Natural killer cell (primary cell): ENCODE data around the gene OR10AG1. TPM values are rescaled to one million over a fixed set of nuclear protein-coding genes. Genes with fewer than 3 reads are reported as not detected.

Experiments
- ATAC-seq, 3 donors: fragments of 150-1000 bp in 2 of 3; fragments of 200-7000 bp in 1 of 3; cut with Tn5 transposase; 1 replicate in 1 of 3; 2 replicates in 2 of 3; pipeline ENCODE4 v1.10.0; 2021; ENCODE audit warnings: mild to moderate bottlenecking in 2 of 3, moderate library complexity in 2 of 3
- DNase-seq, 2 donors: peaks; one replicate each; pipeline versions ENCODE4 v3.0.0 to v3.0.0-alpha.2; 2013 to 2021; ENCODE audit warnings: mixed read lengths in 1 of 2
- H3K27ac ChIP-seq: one replicate; pipeline ENCODE4 v1.5.1; 2013; ENCODE audit warnings: mild to moderate bottlenecking, low read length
- H3K27me3 ChIP-seq: one replicate; pipeline ENCODE4 v1.6.1; 2013; ENCODE audit warnings: low read length; ENCODE audit not compliant: control insufficient read depth, insufficient read depth
- H3K36me3 ChIP-seq: one replicate; pipeline ENCODE4 v1.6.1; 2013; ENCODE audit warnings: low read length; ENCODE audit not compliant: control insufficient read depth, insufficient read depth
- H3K4me1 ChIP-seq: one replicate; pipeline ENCODE4 v1.6.1; 2013; ENCODE audit warnings: low read length; ENCODE audit not compliant: control insufficient read depth, insufficient read depth
- H3K4me3 ChIP-seq: one replicate; pipeline ENCODE4 v1.5.1; 2013; ENCODE audit warnings: low read length
- H3K9me3 ChIP-seq: one replicate; pipeline ENCODE4 v1.6.1; 2013; ENCODE audit warnings: low read length; ENCODE audit not compliant: control insufficient read depth, insufficient read depth
- H3K27ac Mint-ChIP-seq, 2 donors: one replicate each; pipeline ENCODE4 v1.8.0; 2022; ENCODE audit warnings: mild to moderate bottlenecking in 2 of 2, mixed read lengths in 2 of 2, moderate library complexity in 1 of 2
- H3K27me3 Mint-ChIP-seq, 2 donors: one replicate each; pipeline ENCODE4 v1.8.0; 2022; ENCODE audit warnings: low read depth in 2 of 2, mixed read lengths in 2 of 2
- H3K36me3 Mint-ChIP-seq: one replicate; pipeline ENCODE4 v1.8.0; 2022; ENCODE audit warnings: mixed read lengths
- H3K4me1 Mint-ChIP-seq, 2 donors: one replicate each; pipeline ENCODE4 v1.8.0; 2022; ENCODE audit warnings: mixed read lengths in 2 of 2
- H3K4me3 Mint-ChIP-seq: one replicate; pipeline ENCODE4 v1.8.0; 2022; ENCODE audit warnings: mild to moderate bottlenecking, moderate library complexity, mixed read lengths
- H3K9me3 Mint-ChIP-seq, 2 donors: one replicate each; pipeline ENCODE4 v1.8.0; 2022; ENCODE audit warnings: mixed read lengths in 2 of 2
- WGBS: methylation state at CpG from one replicate; pipeline ENCODE4 v1.1.7; 2013; ENCODE audit warnings: missing lambda C conversion rate; ENCODE audit not compliant: insufficient coverage; 5-methylcytosine and 5-hydroxymethylcytosine counted together
- intact Hi-C: fragments of 100-400 bp; cut with micrococcal nuclease; formaldehyde crosslinking; loops from one replicate; pipeline ENCODE4 v1.14.2; 2022
- total RNA-seq, 4 donors: library from RNA; stranded (reverse); fragments of 120-200 nt in 1 of 4; gene quantifications; one replicate each; pipeline versions ENCODE4 v1.2.3 to v1.2.4, GENCODE V29; 2013 to 2022
- TF ChIP-seq, protein P1 (sequence below): fragments of 200-600 bp; IDR thresholded peaks from one replicate; pipeline ENCODE4 v1.8.0; 2022; ENCODE audit warnings: antibody characterized with exemption

The OR10AG1 gene, protein sequence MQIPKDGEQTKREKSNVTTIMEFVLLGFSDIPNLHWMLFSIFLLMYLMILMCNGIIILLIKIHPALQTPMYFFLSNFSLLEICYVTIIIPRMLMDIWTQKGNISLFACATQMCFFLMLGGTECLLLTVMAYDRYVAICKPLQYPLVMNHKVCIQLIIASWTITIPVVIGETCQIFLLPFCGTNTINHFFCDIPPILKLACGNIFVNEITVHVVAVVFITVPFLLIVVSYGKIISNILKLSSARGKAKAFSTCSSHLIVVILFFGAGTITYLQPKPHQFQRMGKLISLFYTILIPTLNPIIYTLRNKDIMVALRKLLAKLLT
- not detected for total RNA-seq
- total RNA-seq (2013): not detected

DNA sequence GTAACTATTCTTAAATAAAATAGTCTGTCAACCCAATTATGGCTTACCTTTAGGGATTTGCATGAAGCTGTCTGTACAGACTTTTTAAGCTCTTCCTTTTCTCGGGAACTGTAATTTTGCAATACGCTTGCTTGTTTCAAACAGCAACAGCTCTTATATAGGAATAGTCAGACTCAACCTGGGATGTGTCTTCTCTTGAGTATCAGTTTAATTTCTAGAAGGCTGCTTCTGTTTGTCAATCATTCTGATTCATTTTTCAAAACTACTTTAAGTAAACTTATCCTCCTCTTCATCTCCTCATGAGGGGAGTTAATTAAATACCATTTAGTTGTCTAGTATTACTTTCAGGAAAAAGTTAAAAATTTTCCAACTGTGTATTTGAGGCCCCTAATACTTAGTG is at the start of gene OR10AG1:
Gene OR10AG1, minus strand, starts transcription at position 101 of the 400 bp plus-strand sequence. Its CDS starts 38 bp downstream, at position 63.
- H3K4me3 ChIP-seq: no peak within 1 kb of the TSS
- Mint-ChIP-seq H3K4me1 (no peaks in the 10 kb centered on the region), H3K4me3 (no peak within 1 kb of the TSS), H3K27ac (no peak within 1 kb of the TSS), H3K36me3 (peaks cover 22% of the 10 kb centered on the region), H3K27me3 (no peaks in the 10 kb centered on the region), H3K9me3 (peaks cover 18 to 29% of the 10 kb centered on the region in 2 donors)
- no peak for ATAC-seq
- TF ChIP-seq, protein P1, sequence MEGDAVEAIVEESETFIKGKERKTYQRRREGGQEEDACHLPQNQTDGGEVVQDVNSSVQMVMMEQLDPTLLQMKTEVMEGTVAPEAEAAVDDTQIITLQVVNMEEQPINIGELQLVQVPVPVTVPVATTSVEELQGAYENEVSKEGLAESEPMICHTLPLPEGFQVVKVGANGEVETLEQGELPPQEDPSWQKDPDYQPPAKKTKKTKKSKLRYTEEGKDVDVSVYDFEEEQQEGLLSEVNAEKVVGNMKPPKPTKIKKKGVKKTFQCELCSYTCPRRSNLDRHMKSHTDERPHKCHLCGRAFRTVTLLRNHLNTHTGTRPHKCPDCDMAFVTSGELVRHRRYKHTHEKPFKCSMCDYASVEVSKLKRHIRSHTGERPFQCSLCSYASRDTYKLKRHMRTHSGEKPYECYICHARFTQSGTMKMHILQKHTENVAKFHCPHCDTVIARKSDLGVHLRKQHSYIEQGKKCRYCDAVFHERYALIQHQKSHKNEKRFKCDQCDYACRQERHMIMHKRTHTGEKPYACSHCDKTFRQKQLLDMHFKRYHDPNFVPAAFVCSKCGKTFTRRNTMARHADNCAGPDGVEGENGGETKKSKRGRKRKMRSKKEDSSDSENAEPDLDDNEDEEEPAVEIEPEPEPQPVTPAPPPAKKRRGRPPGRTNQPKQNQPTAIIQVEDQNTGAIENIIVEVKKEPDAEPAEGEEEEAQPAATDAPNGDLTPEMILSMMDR: no peak
- peaks cover 7% of the 10 kb centered on the region for H3K9me3 ChIP-seq
- 85% methylated on average over 2 of the region's 2 CpGs for WGBS
- no peaks in the 10 kb centered on the region for H3K27me3 ChIP-seq
- intact Hi-C loops: no loop called here
- DNase-seq: no peak
- H3K4me1 ChIP-seq: no peaks in the 10 kb centered on the region
- no peaks in the 10 kb centered on the region for H3K36me3 ChIP-seq
- H3K27ac ChIP-seq: no peak within 1 kb of the TSS

DNA sequence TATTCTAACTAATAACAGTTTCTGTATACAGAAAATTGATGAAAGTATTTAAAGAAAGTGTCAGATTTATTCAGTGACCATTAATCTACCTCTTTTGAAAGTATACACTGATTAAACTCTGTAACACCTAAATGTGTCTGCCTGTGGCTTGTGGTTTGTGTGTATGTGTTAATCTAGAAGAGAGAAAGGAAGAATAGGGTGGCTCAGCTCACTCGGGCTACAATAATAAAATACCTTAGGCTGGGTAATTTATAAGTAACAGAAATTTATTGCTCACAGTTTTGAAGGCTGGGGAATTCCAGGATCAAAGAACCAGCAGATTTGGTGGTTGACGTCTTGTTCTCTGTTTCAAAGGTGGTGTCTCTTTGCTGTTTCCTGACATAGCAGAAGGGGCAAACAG is 44.1 kb upstream of the OR10AG1 start:
- no peak overlapping the region for H3K27ac ChIP-seq
- Mint-ChIP-seq H3K4me1 (no peaks in the 10 kb centered on the region), H3K4me3 (no peak overlapping the region), H3K36me3 (peaks cover 8% of the 10 kb centered on the region), H3K27ac (no peak overlapping the region), H3K9me3 (peaks cover 13 to 24% of the 10 kb centered on the region in 2 donors), H3K27me3 (no peaks in the 10 kb centered on the region)
- TF ChIP-seq, protein P1: no peak
- H3K9me3 ChIP-seq: peaks cover 15% of the 10 kb centered on the region
- intact Hi-C loops: no loop called here
- WGBS: 69% methylated on average over 1 of the region's 2 CpGs
- DNase-seq: no peak
- no peaks in the 10 kb centered on the region for H3K4me1 ChIP-seq
- no peaks in the 10 kb centered on the region for H3K27me3 ChIP-seq
- H3K36me3 ChIP-seq: no peaks in the 10 kb centered on the region
- no peak for ATAC-seq
- H3K4me3 ChIP-seq: no peak overlapping the region

GRCh38 chr11:56010716-56011115 is 41.0 kb upstream of the OR10AG1 start:
- DNase-seq (no peak), ATAC-seq (no peak)
- Histone ChIP-seq H3K27ac (no peak overlapping the region), H3K9me3 (peaks cover 14% of the 10 kb centered on the region), H3K27me3 (no peaks in the 10 kb centered on the region), H3K36me3 (no peaks in the 10 kb centered on the region), H3K4me1 (no peaks in the 10 kb centered on the region), H3K4me3 (no peak overlapping the region)
- H3K27ac Mint-ChIP-seq: no peak overlapping the region
- H3K4me1 Mint-ChIP-seq: no peaks in the 10 kb centered on the region
- H3K36me3 Mint-ChIP-seq: peaks cover 8% of the 10 kb centered on the region
- TF ChIP-seq, protein P1: no peak
- no peak overlapping the region for H3K4me3 Mint-ChIP-seq
- peaks cover 10 to 23% of the 10 kb centered on the region in 2 donors for H3K9me3 Mint-ChIP-seq
- H3K27me3 Mint-ChIP-seq: no peaks in the 10 kb centered on the region
- intact Hi-C loops: no loop called here

- no peaks in the 10 kb centered on the region for H3K4me1 ChIP-seq
- H3K27me3 Mint-ChIP-seq: no peaks in the 10 kb centered on the region
- DNase-seq (no peak), ATAC-seq (no peak)
- WGBS: 66% methylated on average over 2 of the region's 2 CpGs
- no peak within 1 kb of the TSS for H3K27ac Mint-ChIP-seq
- no peaks in the 10 kb centered on the region for H3K4me1 Mint-ChIP-seq
- TF ChIP-seq, protein P1: no peak
- peaks cover 2% of the 10 kb centered on the region for H3K9me3 ChIP-seq
- H3K27ac ChIP-seq: no peak within 1 kb of the TSS
- peaks cover 15 to 21% of the 10 kb centered on the region in 2 donors for H3K9me3 Mint-ChIP-seq
- no peaks in the 10 kb centered on the region for H3K27me3 ChIP-seq
- H3K36me3 Mint-ChIP-seq: peaks cover 7% of the 10 kb centered on the region
- H3K4me3 ChIP-seq: no peak within 1 kb of the TSS
- no peaks in the 10 kb centered on the region for H3K36me3 ChIP-seq
- H3K4me3 Mint-ChIP-seq: no peak within 1 kb of the TSS
- intact Hi-C loops: no loop called here
Observed at GRCh38 chr11:55994525-55994924, 24.8 kb upstream of the OR10AG1 start, which contains the start of gene OR5F1. OR5F1 (minus strand) TSS chr11:55994625; CDS start chr11:55994625, 0 bp downstream.
